ENCODE results near the gene NCKAP1.
"Not testable (repeated sequence)": the region's sequence is repeated elsewhere in the genome, so short reads cannot be mapped to it uniquely, and the experiment has no call there.

NCKAP1 gene

DNA sequence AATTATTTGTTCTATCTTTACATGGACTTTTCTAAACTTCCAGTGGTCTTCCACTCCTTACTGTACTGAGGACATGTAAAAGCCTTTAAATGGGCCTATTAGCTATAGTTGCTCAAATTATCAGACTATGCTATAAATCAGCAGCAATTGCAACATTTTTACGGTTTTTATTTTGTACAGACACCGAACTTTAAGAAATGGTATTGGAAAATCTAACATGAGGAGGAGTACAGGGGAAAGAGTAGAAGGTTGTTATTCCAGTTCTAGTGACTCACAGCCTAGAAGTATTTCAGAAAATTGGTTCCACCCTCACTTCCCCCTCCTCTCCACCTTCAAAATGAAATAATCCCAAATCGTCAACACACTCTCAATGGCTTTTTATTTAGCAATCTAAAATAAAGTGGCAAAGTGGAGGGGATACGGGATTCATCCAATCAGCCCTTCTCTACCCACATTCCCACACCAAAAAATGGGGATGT, 1.1 kb downstream of the NCKAP1 start:
- DNase-seq, result no peak

DNA sequence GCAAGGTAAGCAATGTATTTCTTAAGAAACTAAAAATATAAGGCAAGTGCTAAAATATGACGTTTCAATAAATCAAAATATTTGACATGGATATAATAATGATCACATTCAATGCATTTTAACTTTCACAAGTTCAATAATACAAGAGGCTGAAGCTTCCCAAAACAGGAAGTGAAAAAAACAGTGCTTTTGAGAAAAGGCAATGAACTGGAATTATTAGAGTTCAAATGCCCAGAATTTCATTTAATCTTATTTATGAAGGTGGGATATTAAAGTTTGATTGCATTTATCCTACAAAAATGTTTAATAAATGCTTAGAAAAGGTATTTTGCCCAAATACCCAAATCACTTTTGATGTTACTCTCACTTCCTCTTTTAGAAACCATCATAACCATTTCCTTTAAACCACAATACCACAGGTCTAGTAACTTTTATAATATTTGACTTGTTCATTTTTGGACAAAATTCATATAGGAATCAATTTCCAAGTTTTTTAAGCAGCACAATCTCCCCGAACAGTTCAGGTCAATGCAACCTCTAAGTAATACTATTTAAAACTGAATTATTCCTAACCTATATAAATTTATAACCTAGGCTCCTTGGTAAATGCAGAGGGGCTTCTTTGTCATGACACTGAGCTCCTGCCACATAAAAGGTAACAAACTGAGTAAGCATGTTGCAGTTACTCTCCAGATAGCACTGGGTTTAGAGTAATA, 2.1 kb downstream of the NCKAP1 start:
- no peak for DNase-seq

DNA sequence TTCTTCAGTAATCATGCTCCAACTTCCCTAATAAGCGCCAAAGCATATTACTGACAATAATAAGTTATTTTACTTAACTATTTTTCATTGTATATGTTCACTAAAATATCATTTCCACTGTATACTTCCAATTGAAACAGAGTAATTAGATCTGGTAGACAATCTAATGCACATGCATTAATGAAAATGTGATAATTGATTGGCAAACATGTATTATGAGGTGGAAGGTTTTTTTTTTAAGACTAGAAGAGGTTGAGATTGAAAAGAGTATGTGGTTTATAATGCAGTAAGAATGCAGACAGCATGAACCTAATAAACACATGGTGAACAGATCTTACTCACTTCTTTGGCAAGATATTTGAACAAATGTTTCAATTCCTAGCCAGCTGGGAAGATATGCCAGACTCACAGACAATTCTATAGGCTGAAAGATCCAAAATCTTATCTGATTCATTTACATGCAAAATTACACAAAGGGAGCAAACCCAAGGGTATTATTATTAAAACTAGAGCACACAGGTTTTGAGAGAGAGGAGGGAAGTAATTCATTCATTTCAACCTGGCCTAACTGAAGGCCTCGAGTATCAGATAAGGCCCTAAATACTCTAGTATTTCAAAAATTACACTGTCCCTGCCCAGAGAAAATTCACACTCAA, 2.8 kb downstream of the NCKAP1 start:
- peak; percentile 91 for DNase-seq

DNA sequence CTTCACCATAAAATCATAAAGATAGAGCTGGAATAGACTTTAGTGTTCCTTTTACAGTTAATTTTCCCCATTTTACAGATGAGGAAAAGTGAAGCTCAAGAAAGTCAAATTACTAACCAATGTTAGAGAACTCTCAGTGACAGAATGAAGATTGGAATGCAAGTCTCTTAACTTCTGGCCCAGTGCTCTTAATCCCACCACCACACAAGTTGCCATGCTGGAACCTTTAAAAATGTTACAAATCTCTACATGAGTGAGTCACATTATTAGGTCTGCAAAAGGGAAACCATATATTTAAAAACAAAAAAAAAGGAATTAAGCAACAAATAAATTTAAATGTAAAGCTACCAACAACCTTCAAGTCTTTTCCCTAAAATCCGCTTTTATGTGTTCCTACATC, 3.5 kb downstream of the NCKAP1 start:
- DNase-seq, result peak; percentile 85

DNA sequence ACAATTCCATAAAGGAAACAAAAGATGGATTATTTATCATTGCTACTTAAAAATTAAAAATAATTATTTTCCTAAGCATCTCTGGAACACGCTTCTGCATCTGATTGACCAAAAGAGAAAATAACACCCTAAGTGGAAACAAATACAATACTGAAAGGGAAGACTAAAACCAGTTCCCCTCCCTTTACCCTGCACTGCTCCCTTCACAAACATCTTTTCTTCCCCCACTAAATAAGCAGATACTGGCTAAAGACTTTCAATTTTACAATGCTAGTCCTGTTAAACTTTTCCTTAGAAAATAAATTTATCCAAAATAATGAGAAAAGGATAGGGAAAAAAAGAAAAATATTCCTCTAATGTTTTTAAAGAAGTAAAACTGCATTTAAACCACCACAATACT, 4.3 kb downstream of the NCKAP1 start:
- no peak for DNase-seq

DNA sequence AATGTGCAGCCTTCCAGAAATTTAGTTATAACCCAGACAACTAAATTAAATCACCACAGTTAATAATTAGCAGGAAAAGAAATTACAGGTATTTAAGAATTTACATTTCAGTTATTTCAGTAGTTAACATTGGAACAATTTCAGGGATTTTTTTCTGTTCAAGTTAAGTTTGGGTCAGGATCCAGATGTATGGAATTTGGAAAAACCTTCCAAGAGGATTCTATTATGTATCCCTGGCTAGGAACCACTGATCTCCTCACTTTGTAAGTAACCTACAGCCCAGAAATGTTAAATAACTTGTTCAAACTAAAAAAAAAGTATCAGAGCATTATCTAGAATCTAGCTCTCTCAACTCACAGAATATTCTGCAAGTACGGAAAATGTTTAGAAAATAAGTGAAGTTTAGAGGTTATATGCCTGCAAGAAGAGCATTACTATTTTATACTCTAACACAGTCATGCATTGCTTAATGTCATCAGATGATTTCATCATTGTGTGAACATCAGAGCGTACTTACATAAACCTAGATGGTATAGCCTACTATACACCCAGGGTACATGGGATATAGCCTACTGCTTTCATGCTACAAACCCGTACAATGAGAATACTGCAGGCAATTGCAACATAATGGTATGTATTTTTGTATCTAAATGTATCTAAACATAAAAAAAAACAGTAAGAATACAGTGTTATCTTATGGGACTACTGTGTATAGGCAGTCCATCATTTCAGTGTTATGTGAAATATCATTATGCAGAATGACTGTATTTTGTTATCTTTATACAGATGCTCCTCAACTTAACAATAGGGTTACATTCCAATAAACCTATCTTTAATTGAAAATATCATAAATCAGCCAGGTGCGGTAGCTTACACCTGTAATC, 6.1 kb downstream of the NCKAP1 start:
- DNase-seq, result peak; percentile 63

DNA sequence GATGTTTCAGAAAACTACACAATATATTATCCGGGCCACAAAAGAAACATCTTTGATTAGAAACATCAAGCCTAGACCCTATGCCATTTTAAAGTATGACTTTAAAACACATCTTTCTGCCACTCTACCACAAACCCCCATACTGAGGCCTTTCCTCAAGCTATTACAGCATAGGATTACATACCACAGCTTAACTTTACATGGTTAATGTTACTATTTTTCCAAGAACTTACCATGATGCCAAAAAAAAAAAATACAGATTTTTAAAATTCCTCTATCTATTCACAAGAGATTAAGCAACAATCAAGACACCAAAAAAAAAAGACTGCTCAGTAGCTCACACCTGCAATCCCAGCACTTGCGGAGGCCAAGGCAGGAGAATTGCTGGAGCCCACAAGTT, 9.0 kb downstream of the NCKAP1 start:
- peak; percentile 63 for DNase-seq

DNA sequence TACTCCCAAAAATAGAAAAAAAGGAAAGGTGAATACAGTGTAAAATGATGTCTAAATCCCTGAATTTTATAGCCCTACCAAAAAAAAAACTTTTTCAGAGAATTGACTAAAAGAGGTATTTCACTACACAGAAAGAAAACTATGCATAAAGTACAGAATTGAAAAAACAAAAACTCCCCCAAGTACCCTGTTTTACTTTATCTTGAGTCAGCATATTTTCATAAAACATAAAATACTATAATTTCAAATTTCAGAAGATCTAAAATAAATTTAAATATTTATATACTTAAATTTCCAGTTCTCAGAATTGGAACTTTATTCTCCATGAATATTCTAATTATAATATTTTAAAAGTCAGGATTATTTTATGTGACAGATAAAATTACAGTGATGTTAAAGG, 10.1 kb downstream of the NCKAP1 start:
- no peak for DNase-seq

DNA sequence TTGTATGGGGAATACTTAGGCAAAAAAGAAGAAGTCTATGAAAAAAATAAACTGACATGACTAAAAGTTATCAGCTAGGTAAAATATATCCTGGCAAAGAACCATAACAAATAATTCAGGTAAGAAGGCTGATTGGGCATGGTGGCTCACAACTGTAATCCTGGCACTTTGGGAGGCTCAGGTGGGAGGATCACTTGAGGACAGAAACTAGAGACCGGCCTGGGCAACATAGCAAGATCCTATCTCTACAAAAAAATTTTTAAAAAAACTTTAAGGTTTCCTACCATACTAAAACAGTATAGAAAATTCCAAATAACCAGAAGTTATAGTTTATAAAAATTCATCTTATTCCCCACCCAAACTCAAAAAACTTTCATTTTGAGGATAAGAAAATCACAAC, 10.8 kb downstream of the NCKAP1 start:
- DNase-seq, result no peak

DNA sequence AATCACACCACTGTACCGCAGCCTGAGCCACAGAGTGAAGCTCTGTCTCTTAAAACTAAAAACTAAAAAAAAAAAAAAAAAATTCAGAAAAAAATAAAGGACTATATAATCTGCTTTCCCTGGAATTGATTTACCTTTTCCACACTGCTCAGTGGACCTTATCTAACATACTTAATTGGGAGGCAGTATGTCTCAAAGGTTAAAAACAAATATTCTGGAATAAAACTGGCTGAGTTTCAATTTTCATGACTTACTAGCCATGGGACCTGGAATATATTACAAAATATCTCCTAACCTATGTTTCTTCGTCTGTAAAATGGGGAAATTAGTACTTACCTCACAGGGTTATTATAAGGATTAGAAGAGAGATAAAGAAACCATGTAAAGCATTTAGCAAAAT, 11.8 kb downstream of the NCKAP1 start:
- no peak for DNase-seq

DNA sequence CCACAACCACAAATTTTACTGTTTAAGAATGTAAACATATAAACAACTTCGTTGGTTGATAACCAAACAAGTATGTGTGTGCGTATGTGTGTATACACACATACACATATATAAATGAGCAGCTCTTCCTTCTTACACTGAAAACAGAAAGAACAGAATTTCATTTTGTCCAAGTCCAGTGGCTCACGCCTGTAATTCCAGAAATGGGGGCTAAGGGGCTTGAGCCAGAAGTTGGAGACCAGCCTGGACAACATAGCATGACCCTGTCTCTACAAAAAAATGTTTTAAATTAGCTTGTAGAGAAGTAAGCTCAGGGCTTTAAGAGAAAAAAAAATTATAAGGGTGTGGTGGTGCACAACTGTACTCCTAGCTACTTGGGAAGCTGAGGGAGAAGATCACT, 12.3 kb downstream of the NCKAP1 start:
- DNase-seq, result no peak

DNA sequence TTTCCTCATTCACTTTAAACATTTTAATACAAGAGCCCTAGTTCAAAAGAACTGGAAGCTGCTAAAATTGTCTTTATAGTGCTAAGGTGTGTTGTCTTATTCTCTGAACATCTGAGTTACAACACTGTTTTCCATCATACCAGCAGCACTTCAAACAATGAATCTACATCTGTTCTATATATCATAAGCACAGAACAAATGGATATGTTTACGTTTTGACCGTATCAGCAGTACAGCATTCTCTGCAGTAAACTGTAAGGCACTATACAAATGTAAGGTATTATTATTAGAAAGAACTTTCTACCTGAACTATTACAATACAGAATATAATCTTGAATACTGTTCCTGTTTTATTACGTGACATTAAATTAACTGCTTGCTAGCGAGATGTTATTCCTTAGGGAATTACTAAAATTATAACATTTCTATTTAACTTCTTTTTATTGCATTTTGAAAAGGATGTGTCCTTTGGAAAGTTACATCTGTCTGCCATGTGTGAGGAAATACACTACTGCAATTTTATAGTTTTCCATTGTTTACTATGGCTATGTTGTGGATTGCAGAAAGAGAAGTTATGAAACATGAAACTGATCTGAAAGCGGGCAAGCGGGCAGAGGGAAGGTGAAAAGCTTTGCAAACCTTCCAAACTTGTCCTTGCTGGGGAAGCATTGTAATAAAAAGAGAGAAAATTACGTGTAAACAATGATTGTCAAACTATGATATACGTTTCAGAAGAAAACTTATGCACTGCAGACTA, 13.7 kb downstream of the NCKAP1 start:
- DNase-seq, result peak; percentile 17

DNA sequence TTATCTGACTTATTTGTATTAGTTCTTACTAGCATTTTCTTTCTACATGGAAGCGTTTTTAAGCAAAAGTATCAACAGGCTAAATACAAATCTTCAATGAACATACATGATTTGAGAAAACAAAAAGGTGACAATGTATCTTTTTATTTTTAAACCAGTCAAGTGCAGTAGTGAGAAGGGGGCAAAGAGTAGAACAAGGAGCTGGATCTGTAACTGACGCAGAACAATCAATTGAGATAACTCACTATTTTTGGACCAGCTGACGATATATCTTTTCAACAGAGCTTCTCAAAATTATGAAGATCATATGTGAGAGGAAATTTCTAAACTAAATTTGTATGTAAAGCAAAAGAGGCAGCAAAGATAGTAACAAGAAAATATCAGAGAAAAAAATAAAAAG, 15.5 kb downstream of the NCKAP1 start:
- DNase-seq, result no peak

DNA sequence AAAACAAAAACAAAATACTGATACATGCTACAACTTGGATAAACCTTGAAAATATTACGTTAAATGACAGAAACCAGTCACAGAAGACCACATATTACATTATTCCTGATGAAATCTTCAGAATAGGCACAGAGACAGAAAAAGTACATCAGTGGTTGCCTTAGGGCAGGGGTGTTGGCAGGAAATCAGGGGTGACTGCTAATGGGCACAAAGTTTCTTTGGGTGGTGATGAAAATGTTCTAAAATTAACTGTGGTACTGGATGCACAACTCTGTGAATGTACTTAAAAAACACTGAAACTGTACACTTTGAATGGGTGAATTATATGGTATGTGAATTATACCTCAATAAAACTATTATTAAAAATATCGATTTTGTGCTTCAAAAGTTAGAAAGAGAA, 16.6 kb downstream of the NCKAP1 start:
- DNase-seq, result no peak

DNA sequence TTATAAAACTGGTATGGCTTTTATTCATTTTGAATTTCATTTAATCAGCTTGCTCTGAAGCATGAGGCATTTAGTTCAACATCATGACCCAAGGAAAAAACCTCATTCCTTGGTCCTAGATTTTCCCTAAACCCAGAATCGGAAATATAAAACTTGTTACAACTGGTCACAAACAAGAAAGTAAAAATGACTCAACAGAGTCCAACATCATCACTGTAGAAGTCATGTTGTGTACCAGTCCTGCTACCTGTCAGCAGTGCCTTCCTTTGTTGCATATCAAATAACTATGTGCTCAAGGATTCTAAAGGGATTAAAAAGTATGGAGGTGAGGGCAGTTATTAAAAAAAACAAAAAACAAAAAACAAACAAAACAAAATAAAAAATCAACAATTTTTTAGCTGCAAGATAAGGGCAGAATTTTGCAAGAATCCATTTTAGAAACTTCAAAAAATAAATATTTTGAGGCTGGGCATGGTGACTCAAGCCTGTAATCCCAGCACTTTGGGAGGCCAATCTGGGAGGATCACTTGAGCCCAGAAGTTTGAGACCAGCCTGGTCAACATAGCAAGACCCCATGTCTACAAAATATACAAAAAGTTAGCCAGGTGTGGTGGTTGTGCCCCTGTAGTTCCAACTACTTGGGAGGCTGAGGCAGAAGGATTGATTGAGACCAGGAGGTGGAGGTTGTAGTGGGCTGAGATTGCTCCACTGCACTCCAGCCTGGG, 18.4 kb downstream of the NCKAP1 start:
- DNase-seq, result no peak

DNA sequence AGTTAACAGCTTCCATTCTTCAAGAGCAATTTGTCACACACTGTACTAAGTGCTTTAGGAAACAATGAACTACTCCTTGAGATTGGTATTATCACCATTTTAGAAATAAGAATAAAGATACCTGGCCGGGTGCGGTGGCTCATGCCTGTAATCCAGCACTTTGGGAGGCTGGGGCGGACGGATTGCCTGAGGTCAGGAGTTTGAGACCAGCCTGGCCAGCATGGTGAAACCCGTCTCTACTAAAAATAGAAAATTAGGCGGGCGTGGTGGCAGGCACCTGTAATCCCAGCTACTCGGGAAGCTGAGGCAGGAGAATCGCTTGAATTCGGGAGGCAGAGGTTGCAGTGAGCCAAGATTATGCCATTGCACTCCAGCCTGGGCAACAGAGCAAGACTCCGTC, 20.4 kb downstream of the NCKAP1 start:
- not testable (repeated sequence) for DNase-seq

DNA sequence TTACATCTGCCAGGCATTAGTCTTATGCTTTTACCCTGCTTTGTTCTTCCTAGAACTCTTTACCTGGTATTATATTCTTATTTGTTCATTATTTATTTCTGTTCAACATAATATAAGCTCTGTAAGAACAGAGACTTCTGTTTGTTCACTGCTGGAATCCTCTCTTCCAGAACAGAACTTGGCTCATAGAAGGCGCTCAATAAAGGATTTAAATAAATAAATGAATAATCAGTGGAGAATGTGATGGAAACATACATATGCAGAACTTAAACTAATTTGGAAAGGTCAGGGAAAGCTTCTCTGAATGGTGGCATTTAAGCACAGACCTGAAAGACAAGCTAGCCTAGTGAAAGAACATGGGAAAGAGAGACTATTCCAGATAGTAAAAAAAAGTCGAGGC, 24.3 kb downstream of the NCKAP1 start:
- DNase-seq, result no peak

DNA sequence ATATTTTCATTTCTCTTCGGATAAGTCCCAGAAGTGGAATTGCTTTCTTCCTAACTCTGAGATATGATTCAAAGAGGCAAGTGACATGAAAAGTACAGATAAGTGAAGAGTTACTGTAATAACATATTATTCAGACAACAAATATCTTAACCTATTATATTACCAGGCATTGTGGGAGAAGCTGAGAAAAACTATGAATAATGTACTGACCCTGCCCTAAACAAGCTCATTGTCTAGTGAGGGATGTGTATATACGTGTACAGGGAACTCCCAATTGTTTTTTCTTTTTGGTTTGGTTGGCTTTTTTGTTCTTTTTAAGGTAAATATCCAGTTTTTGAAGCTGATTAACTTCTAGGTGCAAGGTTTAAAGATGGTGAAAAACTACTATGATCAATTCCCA, 26.5 kb downstream of the NCKAP1 start:
- no peak for DNase-seq

DNA sequence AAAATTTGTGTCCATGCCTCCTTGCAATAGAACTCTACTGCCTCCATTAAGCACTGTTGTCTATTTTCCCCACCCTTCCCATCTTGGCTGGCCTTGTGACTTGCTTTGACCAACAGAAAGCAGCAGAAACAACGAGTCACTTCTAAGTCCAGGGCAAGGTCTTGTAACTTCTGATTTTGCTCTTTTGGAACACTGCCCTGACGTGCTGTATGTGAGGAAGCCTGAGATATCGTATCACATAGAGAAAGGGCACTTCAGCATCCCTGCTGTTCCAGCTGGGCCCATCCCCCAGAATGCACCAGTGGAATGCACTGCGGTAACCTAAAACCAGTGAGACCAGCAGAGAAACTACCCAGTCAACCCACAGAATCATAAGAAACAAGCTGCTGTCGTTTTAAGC, 28.1 kb downstream of the NCKAP1 start:
- DNase-seq, result peak; percentile 70

DNA sequence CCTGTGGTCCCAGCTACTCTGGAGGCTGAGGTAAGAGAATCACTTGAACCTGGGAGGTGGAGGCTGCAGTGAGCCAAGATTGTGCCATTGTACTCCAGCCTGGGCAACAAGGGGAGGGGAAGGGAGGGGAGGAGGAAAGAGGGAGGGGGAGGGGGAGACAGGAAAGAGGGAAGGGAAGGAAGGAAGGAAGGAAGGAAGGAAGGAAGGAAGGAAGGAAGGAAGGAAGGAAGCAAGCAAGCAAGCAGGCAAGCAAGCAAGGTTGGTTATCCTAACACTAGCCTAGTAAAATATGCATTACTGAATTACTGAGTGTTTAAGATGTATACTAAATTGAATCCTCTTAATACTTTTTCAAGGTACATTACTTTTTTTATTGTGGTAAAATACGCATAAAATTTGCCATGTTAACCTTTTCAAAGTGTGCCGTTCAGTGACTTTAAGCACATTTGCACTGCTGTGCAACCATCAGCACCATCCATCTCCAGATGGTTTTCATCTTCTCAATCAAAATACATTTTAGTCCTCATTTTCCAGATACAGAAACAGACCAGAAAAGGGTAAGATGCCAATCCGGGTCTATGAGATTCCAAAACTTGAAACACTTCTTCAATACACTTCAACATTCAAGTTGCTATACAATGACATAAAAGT, 28.9 kb downstream of the NCKAP1 start:
- DNase-seq, result no peak

DNA sequence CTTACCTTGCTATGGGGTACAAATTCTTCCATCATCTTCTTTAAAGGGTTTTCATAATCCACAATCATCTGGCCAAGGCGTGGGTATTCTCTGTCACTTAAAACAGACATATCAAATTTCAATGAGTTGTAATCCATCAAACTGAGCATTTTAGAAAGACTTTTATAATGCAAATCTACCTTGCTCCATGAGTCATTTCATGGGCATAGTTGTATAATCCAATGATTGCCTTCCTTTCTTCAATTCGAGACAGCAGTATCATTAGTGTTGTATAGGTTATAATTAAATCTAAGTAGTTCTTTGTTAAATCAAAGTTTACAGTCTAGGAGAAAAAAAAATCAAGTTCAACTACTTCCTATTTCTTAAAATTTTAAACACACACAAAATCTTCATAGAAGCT, 36.3 kb downstream of the NCKAP1 start:
- DNase-seq, result no peak

DNA sequence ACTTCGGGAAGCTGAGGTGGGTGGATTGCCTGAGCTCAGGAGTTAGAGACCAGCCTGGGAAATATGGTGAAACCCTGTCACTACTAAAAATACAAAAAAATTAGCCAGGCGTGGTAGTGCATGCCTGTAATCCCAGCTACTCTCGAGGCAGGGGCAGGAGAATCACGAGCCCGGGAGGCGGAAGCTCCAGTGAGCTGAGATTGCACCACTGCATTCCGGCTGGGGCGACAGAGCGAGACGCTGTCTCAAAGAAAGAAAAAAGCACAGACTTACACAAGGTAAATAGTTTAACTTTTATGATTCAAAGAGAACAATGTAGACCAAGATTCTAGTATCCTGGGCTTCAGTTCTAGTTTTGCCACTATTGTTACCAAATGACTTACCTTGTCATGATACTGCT, 37.4 kb downstream of the NCKAP1 start:
- DNase-seq, result no peak

Data from fibroblast of upper back skin (primary cell).